Panc1 (cell line): ENCODE results near the gene PHF8. TPM values are rescaled to one million over a fixed set of nuclear protein-coding genes. Genes with fewer than 3 reads are reported as not detected.

Experiments used
- ATAC-seq: fragments of 200-7000 bp; cut with Tn5 transposase; 2 replicates; pipeline ENCODE4 v1.9.1; 2020; ENCODE audit warnings: mild to moderate bottlenecking, moderate library complexity
- BruUV-seq: library from RNA; stranded (reverse); fragments of 400-500 nt; replicated peaks from 2 replicates; lab custom pipeline; 2021; lab: Mats Ljungman, UMichigan
- CTCF ChIA-PET: fragments of 300-600 bp; sonication (Branson Sonifier 250); formaldehyde crosslinking; loops from one replicate; lab custom pipeline; 2022; ENCODE audit warnings: antibody characterized with exemption; lab: Charles Lee
- POLR2A ChIA-PET: fragments of 300-600 bp; sonication (Branson Sonifier 250); formaldehyde crosslinking; loops from one replicate; lab custom pipeline; 2022; ENCODE audit warnings: antibody characterized with exemption; lab: Charles Lee
- DNase-seq: peaks from one replicate; pipeline ENCODE4 v3.0.0-alpha.2; 2010; ENCODE audit warnings: low read depth, low spot score
- H3K27ac ChIP-seq: 2 replicates; pipeline ENCODE4 v1.5.1; 2011; ENCODE audit warnings: mild to moderate bottlenecking, low read length, inconsistent platforms
- H3K27me3 ChIP-seq: fragments of 200-500 bp; sonication (Bioruptor generic); 2 replicates; pipeline ENCODE4 v1.6.0; 2014; ENCODE audit warnings: low read length, inconsistent platforms; ENCODE audit not compliant: control insufficient read depth, insufficient read depth
- H3K36me3 ChIP-seq: fragments of 200-500 bp; sonication (Bioruptor generic); 2 replicates; pipeline ENCODE4 v1.5.1; 2014; ENCODE audit warnings: inconsistent platforms, mild to moderate bottlenecking, low read length, moderate library complexity; ENCODE audit not compliant: control insufficient read depth, insufficient read depth
- H3K4me1 ChIP-seq: 2 replicates; pipeline ENCODE4 v1.5.1; 2011; ENCODE audit warnings: inconsistent platforms, mild to moderate bottlenecking, low read length, moderate library complexity; ENCODE audit not compliant: control insufficient read depth, insufficient read depth
- H3K4me3 ChIP-seq, 2 experiments: 2 replicates each; pipeline ENCODE4 v1.5.1; 2011 to 2012; ENCODE audit warnings: low read depth in 2 of 2, low read length in 2 of 2, mild to moderate bottlenecking in 2 of 2, inconsistent platforms in 1 of 2, moderate library complexity in 1 of 2
- H3K9me3 ChIP-seq: fragments of 200-500 bp; sonication (Bioruptor generic); 2 replicates; pipeline ENCODE4 v1.5.1; 2014; ENCODE audit warnings: low read depth, mild to moderate bottlenecking, inconsistent platforms, low read length, moderate library complexity; ENCODE audit not compliant: control insufficient read depth, insufficient read depth
- CTCF ChIP-seq: fragments of 450-650 bp; IDR thresholded peaks from 2 replicates; pipeline ENCODE4 v1.5.1; 2017; ENCODE audit warnings: mild to moderate bottlenecking
- POLR2AphosphoS5 ChIP-seq: IDR thresholded peaks from 2 replicates; pipeline ENCODE4 v1.6.1; 2012; ENCODE audit warnings: mild to moderate bottlenecking, low read depth, low read length, moderate library complexity
- REST ChIP-seq, 2 experiments: IDR thresholded peaks; 2 replicates each; pipeline ENCODE4 v1.6.1; 2011 to 2012; ENCODE audit warnings: low read depth in 2 of 2, control low read depth in 1 of 2, low read length in 1 of 2, mild to moderate bottlenecking in 1 of 2, moderate library complexity in 1 of 2; ENCODE audit not compliant: insufficient read depth in 1 of 2
- SIN3A ChIP-seq: IDR thresholded peaks from 2 replicates; pipeline ENCODE4 v1.6.1; 2012; ENCODE audit warnings: low read depth, mild to moderate bottlenecking, low read length, moderate library complexity, borderline replicate concordance; ENCODE audit not compliant: insufficient read depth
- TCF7L2 ChIP-seq: IDR thresholded peaks from 2 replicates; pipeline ENCODE4 v1.6.1; 2011; ENCODE audit warnings: mild to moderate bottlenecking, low read depth, low read length, inconsistent platforms
- in situ Hi-C: cut with HindIII; loops from 2 replicates; pipeline ENCODE4 v1.10.0; 2016; ENCODE audit warnings: low sequenced_read_pairs, low pct_unique_long_range_greater_than_20kb
- intact Hi-C: fragments of 100-400 bp; cut with micrococcal nuclease; formaldehyde crosslinking; loops from one replicate; pipeline ENCODE4 v1.10.0; 2022; ENCODE audit not compliant: unreplicated experiment
- total RNA-seq: library from RNA; stranded (reverse); gene quantifications from one replicate; pipeline ENCODE4 v1.2.1, GENCODE V29; 2021; ENCODE audit not compliant: unreplicated experiment

The PHF8 gene
- total RNA-seq, 1 experiment from 2014 or later: 27.5 TPM

- intact Hi-C loops: no loop called here
- ChIA-PET POLR2A (no interaction called here), CTCF (no interaction called here)
- no peaks in the 10 kb centered on the region for H3K9me3 ChIP-seq
- H3K27ac ChIP-seq: no peak overlapping the region
- H3K4me3 ChIP-seq: no peak overlapping the region
- no peaks in the 10 kb centered on the region for H3K36me3 ChIP-seq
- no peaks in the 10 kb centered on the region for H3K27me3 ChIP-seq
- in situ Hi-C loops: no loop called here
- DNase-seq (no peak), ATAC-seq (no peak)
- TF ChIP-seq CTCF (no peak), POLR2AphosphoS5 (no peak), TCF7L2 (no peak), SIN3A (no peak), REST (IDR thresholded peaks at IDR 0.05; ENCODE audit: insufficient read depth in 1 of 2, low read depth in 2 of 2, low read length in 1 of 2) (no peak)
- no peaks in the 10 kb centered on the region for H3K4me1 ChIP-seq
- BruUV-seq: no TSS peak
Observed at GRCh38 chrX:54089191-54089590, 44.9 kb upstream of the PHF8 start.

GRCh38 chrX:54087661-54088060 is 43.4 kb upstream of the PHF8 start:
- POLR2A ChIA-PET: no interaction called here
- no peak for DNase-seq
- no peaks in the 10 kb centered on the region for H3K4me1 ChIP-seq
- no peak overlapping the region for H3K4me3 ChIP-seq
- intact Hi-C loops (no loop called here), in situ Hi-C loops (no loop called here)
- CTCF ChIA-PET: no interaction called here
- no peak for TF ChIP-seq CTCF
- no peak for TF ChIP-seq POLR2AphosphoS5
- no peak for TF ChIP-seq TCF7L2
- no peak for TF ChIP-seq REST (IDR thresholded peaks at IDR 0.05; ENCODE audit: insufficient read depth in 1 of 2, low read depth in 2 of 2, low read length in 1 of 2)
- no peak for TF ChIP-seq SIN3A
- no peak overlapping the region for H3K27ac ChIP-seq
- no peaks in the 10 kb centered on the region for H3K36me3 ChIP-seq
- no peak for ATAC-seq
- no TSS peak for BruUV-seq
- no peaks in the 10 kb centered on the region for H3K9me3 ChIP-seq
- no peaks in the 10 kb centered on the region for H3K27me3 ChIP-seq
